ENCODE results near the gene RPSA. TPM values are rescaled to one million over a fixed set of nuclear protein-coding genes. Genes with fewer than 3 reads are reported as not detected.
"Not testable (repeated sequence)": the region's sequence is repeated elsewhere in the genome, so short reads cannot be mapped to it uniquely, and the experiment has no call there.

The RPSA gene
- total RNA-seq, 1 experiment from 2014 or later: 1,987 TPM

DNA sequence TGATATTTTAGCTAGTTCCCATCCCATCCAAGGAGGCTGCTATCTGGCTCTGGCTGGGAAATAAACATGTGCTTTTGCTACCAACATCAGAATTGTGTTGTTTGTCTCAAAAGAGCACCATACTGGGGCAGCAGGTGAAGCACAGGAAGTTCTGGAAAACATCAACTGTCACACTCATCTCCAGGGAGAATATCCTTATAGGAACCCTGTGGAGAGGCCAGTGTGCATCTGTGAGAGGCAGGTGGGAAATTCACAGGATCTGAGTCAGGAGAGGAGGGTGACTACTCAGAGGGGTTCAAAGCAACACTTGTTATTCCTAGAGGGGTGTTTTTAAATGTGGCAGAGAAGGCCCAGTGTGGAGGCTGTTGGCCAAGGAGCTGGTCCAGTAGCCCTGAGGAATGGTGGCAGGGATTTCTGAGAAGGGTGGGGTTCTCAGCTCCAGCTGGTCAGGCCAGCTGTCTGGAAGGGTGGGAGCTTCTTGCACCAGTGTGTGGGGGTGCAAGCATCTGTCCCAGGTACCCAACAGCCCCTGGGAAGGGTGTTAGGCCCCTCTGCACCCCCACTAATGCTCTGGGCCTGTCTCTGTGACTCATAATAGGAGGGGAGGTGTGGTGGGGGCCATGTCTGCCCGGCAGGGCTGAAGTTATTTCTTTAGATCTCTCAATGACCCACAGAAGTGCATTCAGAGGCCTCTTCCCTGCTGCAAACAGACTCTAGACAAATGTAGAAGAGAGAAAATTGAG, 28.7 kb downstream of the RPSA start:
- in situ Hi-C loops (cut with HindIII; ENCODE audit: low pct_unique_long_range_greater_than_20kb, low sequenced_read_pairs): no loop called here
- no peak for DNase-seq (ENCODE audit: low read depth, low spot score)

DNA sequence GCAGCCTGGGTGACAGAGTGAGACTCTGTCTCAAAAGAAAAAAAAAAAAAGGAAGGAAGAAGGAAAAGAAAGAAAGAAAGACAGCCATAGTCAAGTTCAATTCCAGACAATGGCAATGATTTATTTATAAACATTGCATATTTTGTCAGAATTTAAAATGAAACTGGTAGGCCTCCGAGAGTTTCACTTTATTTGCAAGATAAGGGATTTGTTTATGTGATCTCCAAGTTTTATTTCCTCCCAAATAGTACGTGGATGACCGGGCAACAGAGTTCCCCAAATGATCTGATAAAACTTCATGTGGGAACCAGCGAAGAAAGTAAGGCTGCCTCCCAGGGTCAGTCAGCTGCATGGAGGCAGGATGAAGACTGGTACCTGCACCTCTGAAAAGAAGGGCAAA, 32.4 kb downstream of the RPSA start:
- no peak for DNase-seq (ENCODE audit: low read depth, low spot score)
- in situ Hi-C loops (cut with HindIII; ENCODE audit: low pct_unique_long_range_greater_than_20kb, low sequenced_read_pairs): no loop called here

DNA sequence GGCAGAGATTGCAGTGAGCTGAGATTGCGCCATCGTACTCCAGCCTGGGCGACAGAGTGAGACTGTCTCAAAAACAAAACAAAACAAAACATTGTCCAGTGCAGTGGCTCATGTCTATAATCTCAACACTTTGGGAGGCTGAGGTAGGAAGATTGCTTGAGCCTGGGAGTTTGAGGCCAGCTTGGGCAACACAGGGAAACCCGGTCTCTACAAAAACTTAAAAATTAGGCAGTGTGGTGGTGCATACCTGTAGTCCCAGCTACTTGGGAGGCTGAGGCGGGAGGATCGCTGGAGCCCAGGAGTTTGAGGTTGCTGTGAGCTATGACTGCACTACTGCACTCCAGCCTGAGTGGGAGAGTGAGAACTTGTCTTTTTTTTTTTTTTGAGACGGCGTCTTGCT, 33.8 kb downstream of the RPSA start:
- in situ Hi-C loops (cut with HindIII; ENCODE audit: low pct_unique_long_range_greater_than_20kb, low sequenced_read_pairs): no loop called here
- no peak for DNase-seq (ENCODE audit: low read depth, low spot score)

DNA sequence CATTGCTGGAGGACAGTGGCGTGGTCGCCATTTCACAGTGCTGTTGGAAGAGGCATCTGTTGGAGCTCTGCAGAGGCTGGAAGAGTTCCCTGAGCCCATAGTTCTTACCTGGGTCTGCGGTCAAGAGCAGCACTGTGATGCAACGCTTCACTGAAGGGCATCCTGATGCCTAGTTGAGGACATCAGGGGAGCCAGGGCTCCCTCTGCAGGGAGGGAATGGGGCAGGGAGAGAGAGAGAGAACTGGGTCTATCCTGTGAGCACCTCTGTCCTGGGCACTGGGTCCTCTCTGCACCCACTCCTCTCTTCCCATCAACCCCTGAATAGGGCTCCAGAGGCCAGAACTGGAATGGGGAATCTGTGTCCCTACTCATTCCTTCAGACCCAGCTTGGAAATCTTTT, 37.0 kb downstream of the RPSA start:
- peak; percentile 42 for DNase-seq (ENCODE audit: low read depth, low spot score)
- in situ Hi-C loops (cut with HindIII; ENCODE audit: low pct_unique_long_range_greater_than_20kb, low sequenced_read_pairs): no loop called here

DNA sequence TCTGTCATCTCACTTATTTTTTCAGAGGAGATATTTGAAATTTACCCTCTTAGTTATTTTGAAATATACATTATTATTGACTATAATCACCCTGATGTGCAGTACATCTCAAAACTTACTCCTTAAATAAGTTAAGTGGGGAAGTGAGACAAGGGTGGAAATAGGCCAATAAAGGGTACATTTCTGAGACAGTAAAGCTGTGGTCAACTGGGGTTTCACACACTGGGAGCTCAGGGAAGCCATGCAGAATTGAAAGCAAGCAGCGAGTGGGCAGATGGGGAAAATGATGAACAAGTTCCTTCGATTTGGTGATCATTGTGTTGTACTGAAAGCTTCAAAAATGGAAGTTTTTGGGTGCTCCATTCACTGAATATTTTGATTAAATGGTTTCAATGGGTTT, 39.4 kb downstream of the RPSA start:
- in situ Hi-C loops (cut with HindIII; ENCODE audit: low pct_unique_long_range_greater_than_20kb, low sequenced_read_pairs): no loop called here
- no peak for DNase-seq (ENCODE audit: low read depth, low spot score)

DNA sequence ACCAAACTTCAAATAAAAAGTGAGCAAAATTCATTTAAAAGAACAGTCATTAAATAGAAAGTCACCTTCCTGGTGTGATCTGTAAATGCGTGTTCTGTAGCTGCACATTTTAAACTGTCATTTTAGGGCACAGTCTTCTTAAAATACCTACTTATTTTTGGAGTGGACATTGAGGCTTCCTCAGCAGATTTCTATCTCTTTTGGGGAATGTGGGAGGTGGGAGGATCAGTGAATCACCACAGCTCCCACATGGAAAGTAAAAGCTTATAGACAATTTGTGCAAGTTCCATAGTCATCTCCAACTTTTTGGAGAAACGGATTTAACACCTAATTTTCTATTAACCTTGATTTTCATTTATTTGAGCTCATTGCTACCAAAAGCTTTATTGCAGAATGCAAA, 39.9 kb downstream of the RPSA start:
- DNase-seq (ENCODE audit: low read depth, low spot score): no peak
- in situ Hi-C loops (cut with HindIII; ENCODE audit: low pct_unique_long_range_greater_than_20kb, low sequenced_read_pairs): no loop called here

DNA sequence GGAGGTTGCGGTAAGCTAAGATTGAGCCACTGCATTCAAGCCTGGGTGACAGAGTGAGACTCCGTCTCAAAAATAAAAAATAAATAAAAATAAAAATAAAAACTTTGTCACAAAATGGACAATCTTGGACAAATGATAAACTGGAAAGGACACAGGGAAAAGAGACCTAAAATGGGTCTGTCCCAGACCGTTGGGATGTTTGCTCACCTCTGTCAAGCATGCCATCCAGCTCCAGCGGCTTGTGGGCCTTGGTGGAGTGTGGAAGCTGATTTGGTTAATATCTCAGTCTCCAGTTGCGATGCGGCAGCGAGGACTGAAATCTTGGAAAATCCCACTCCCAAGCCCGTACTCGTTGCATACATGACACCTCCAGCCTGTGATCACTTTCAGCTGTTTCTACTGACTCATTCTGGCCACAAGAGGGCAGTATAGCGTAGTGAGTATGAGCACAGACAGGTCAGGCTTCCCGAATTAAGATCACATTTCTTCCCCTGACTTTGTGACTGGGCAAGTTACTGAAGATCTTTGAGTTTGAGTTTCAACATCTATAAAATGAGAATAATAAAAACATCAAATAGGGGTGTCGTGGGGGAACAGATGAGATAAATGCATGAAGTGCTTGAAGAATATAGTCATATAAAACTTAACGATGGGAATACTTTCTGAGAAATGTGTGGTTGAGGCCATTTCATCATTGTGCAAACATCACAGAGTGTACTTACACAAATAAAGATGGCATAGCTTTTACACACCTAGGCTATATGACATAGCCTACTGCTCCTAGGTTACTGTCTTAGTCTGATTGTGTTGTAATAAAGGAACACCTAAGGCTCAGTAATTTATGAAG, 41.3 kb downstream of the RPSA start:
- in situ Hi-C loops (cut with HindIII; ENCODE audit: low pct_unique_long_range_greater_than_20kb, low sequenced_read_pairs): no loop called here
- DNase-seq (ENCODE audit: low read depth, low spot score): peak; percentile 91

DNA sequence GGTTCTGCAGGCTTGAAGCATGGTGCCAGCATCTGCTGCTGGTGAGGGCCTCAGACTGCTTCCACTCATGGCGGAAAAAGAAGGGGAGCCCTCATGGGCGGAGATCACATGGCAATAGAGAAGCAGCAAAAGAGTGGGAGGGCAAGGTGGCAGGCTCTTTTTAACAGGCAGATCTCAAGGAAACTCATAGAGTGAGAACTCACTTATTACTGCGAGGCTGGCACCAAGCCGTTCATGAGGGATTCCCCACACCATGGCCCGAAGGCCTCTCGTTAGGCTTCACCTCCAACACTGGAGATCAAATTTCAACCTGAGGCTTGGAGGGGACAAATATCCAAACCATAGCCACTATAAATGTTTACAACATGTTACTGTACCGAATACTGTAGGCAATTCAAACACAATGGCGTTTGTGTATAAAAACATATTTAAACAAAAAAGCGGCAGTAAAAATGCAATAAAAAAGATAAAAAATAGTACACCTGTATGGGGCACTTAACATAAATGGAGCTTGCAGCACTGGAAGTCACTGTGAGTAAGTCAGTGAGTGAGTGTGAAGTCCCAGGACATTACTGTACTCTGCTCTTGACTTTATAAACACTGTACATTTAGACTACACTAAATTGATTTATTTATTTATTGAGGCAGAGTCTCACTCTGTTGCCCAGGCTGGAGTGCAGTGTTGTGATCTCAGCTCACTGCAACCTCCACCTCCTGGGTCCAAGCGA, 42.1 kb downstream of the RPSA start:
- no peak for DNase-seq (ENCODE audit: low read depth, low spot score)
- in situ Hi-C loops (cut with HindIII; ENCODE audit: low pct_unique_long_range_greater_than_20kb, low sequenced_read_pairs): no loop called here

DNA sequence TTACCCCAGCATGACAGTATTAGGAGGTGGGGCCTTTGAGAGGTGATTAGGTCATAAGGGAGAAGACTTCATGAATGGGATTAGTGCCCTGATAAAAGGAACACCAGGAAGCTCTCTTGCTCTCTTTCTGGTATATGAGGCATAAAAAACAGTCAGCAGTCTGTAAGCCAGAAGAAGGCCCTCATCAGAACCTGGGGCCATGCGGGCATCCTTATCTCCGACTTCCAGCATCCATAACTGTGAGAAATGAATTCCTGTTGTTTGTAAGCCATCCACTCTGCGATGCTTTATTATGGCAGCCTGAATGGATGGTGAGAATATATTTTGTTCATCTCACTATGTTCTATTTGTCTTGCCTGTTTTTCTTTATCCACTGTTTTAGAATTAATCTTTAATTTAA, 43.3 kb downstream of the RPSA start:
- in situ Hi-C loops (cut with HindIII; ENCODE audit: low pct_unique_long_range_greater_than_20kb, low sequenced_read_pairs): no loop called here
- DNase-seq (ENCODE audit: low read depth, low spot score): no peak

DNA sequence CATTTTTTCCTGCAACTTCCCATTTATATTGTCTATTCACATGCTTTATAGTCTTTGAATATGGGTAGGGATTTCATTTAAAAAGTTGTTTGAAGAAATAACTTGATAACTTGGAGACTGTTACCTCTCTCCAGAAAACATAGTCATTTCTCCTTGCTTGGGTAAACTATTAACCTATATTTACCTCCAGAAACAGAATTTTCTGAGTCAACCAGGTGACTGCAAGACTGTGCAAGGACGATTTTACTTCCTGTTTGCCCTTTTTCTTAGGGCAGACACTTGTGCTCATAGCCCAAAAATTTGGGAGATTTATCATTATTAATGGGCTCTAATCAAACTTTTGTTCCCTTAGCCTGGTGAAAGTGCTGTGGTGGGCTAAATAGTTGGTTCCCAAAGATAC, 46.6 kb downstream of the RPSA start:
- in situ Hi-C loops (cut with HindIII; ENCODE audit: low pct_unique_long_range_greater_than_20kb, low sequenced_read_pairs): no loop called here
- DNase-seq (ENCODE audit: low read depth, low spot score): no peak

DNA sequence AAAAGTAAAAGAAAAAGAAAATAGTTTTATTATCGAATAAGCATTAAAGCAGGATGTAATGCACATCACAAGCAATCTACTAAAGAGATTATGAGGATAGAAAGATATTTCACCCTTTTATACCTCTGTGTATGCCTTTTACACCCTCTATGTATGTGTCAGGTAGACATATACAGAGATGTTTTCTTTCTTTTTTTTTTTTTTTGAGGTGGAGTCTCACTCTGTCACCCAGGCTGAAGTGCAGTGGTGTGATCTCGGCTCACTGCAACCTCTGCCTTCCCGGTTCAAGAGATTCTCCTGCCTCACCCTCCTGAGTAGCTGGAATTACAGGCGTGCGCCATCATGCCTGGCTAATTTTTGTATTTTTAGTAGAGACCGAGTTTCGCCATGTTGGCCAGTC, 47.4 kb downstream of the RPSA start:
- in situ Hi-C loops (cut with HindIII; ENCODE audit: low pct_unique_long_range_greater_than_20kb, low sequenced_read_pairs); DNase-seq (ENCODE audit: low read depth, low spot score): not testable (repeated sequence)

DNA sequence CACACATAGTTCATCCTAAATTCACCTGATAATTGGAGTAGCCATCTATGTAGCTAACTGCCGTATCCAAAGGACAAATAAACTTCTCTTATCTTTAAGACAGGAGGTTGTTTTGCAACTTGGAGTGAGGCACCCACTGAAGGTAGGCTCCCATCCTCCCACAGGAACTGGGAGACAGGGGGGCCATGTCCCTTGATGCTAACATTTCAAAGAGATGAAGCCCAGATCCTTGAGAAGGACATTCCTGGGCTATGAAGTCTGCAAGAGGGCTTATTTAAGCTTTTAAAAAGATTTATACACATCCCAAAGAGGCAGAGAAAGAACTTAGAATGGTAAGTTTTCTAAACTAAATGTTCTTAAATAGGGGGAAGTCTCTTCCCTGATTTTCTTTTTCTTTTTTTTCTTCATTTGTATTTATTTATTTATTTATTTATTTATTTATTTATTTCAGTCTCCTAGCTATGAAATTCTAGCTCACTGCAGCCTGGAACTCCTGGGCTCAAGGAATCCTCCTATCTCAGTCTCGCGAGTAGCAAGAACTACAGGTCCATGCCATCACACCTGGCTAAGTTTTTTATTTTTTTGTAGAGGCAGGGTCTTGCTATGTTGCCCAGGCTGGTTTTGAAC, 48.2 kb downstream of the RPSA start:
- in situ Hi-C loops (cut with HindIII; ENCODE audit: low pct_unique_long_range_greater_than_20kb, low sequenced_read_pairs): no loop called here
- DNase-seq (ENCODE audit: low read depth, low spot score): no peak

DNA sequence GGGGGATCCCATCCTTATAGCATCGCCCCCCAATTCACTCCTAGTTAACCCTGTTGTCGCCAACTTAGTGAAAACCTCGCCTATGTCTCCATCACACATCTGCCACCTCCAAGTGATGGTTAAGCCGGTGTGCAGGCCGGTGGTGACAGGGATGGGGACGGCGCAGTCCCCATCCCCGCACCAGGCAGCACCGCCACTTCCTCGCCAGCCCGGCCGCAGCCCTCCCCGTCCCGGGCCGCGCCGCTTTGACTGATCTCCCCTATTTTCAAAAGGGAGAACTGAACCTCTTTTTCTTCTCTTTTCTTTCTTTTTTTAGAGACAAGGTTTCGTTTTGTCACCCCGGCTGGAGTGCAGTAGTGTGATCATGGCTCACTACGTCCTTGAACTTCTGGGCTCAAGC, 49.6 kb downstream of the RPSA start:
- DNase-seq (ENCODE audit: low read depth, low spot score): no peak
- in situ Hi-C loops (cut with HindIII; ENCODE audit: low pct_unique_long_range_greater_than_20kb, low sequenced_read_pairs): no loop called here

DNA sequence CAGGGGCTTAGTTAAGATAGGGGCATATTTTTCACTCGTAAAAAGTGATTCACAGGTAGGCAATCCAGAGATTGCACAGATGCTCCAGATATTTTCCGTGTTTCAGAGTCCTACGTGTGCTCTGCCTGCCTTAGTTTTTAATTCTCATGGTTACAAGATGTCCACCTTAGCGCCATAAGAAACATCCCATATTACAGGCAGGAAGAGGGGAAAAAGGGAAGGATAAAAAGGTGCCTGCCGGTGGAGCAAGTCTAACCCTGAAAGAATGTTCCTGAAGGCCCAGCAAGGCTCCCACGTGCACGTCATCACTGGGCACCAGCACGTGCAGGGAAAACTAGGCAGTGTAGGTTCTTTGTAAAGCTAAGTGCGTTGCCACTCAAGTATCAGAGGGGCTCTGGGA, 50.8 kb downstream of the RPSA start:
- no peak for DNase-seq (ENCODE audit: low read depth, low spot score)
- in situ Hi-C loops (cut with HindIII; ENCODE audit: low pct_unique_long_range_greater_than_20kb, low sequenced_read_pairs): no loop called here

DNA sequence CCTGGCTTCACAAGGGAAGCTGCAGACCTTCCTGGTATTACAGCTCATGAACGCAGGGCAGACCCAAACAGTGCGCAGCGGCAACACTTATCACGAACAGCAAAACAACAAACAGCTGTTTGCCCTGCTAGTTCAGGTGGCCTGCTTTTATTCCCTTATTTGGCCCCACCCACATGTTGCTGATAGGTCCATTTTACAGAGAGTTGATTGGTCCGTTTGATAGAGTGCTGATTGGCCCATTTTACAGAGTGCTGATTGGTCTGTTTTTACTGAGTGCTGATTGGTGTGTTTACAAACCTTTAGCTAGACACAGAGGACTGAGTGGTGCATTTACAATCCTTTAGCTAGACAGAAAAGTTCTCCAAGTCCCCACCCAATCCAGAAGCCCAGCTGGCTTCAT, 52.1 kb downstream of the RPSA start:
- in situ Hi-C loops (cut with HindIII; ENCODE audit: low pct_unique_long_range_greater_than_20kb, low sequenced_read_pairs); DNase-seq (ENCODE audit: low read depth, low spot score): not testable (repeated sequence)

DNA sequence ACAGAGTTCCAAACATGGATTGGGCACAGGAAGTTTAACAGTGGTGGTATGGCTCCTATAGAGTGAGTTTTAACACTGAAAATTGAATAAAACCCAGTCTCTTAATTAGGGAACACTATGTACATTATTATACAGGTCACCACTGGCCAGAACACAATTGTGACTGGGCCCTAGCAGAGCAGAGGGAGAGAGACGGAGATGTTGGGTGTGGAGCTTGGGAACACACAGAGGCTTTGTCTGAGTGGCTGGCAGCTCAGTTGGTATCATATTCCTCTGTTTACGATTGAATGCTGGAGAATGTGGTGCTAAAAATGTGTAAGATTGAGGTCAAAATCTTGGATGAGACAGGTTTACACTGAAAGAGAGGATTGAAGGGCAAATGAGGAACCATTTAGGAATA, 54.2 kb downstream of the RPSA start:
- peak; percentile 72 for DNase-seq (ENCODE audit: low read depth, low spot score)
- in situ Hi-C loops (cut with HindIII; ENCODE audit: low pct_unique_long_range_greater_than_20kb, low sequenced_read_pairs): no loop called here

Measured in SK-MEL-5 (cell line).